Measurements from ENCODE around the gene ERH.
"Not testable (repeated sequence)": the region's sequence is repeated elsewhere in the genome, so short reads cannot be mapped to it uniquely, and the experiment has no call there.

Gene ERH

GRCh38 chr14:69400154-69400553, 2.1 kb upstream of the ERH start:
- in situ Hi-C loops (cut with MboI; ENCODE audit: low pct_unique_long_range_greater_than_20kb, low sequenced_read_pairs), result no loop called here

GRCh38 chr14:69399750-69400149, 1.7 kb upstream of the ERH start:
- in situ Hi-C loops (cut with MboI; ENCODE audit: low pct_unique_long_range_greater_than_20kb, low sequenced_read_pairs), result no loop called here
- DNase-seq, result no peak

More at GRCh38 chr14:69400154-69400553, 2.1 kb upstream of the ERH start:
- DNase-seq, result no peak

GRCh38 chr14:69398818-69399210, 715 bp upstream of the ERH start:
- DNase-seq, result no peak
- in situ Hi-C loops (cut with MboI; ENCODE audit: low pct_unique_long_range_greater_than_20kb, low sequenced_read_pairs), result no loop called here

GRCh38 chr14:69395929-69396328, 2.2 kb downstream of the ERH start:
- no peak for DNase-seq
- in situ Hi-C loops (cut with MboI; ENCODE audit: low pct_unique_long_range_greater_than_20kb, low sequenced_read_pairs), result no loop called here

GRCh38 chr14:69392481-69392880, 5.6 kb downstream of the ERH start:
- no peak for DNase-seq

GRCh38 chr14:69391400-69391799, 6.7 kb downstream of the ERH start:
- DNase-seq; in situ Hi-C loops (cut with MboI; ENCODE audit: low pct_unique_long_range_greater_than_20kb, low sequenced_read_pairs): not testable (repeated sequence)

More at GRCh38 chr14:69392481-69392880, 5.6 kb downstream of the ERH start:
- in situ Hi-C loops (cut with MboI; ENCODE audit: low pct_unique_long_range_greater_than_20kb, low sequenced_read_pairs), result no loop called here

GRCh38 chr14:69387311-69387710, 10.8 kb downstream of the ERH start:
- in situ Hi-C loops (cut with MboI; ENCODE audit: low pct_unique_long_range_greater_than_20kb, low sequenced_read_pairs), result no loop called here

GRCh38 chr14:69378274-69378673, 19.8 kb downstream of the ERH start:
- in situ Hi-C loops (cut with MboI; ENCODE audit: low pct_unique_long_range_greater_than_20kb, low sequenced_read_pairs), result no loop called here
- no peak for DNase-seq

More at GRCh38 chr14:69387311-69387710, 10.8 kb downstream of the ERH start:
- DNase-seq, result no peak

- no peak for DNase-seq
- in situ Hi-C loops (cut with MboI; ENCODE audit: low pct_unique_long_range_greater_than_20kb, low sequenced_read_pairs), result no loop called here
Observed at GRCh38 chr14:69376439-69376838, 21.7 kb downstream of the ERH start.

GRCh38 chr14:69375722-69376121, 22.4 kb downstream of the ERH start:
- DNase-seq, result no peak
- in situ Hi-C loops (cut with MboI; ENCODE audit: low pct_unique_long_range_greater_than_20kb, low sequenced_read_pairs), result no loop called here

GRCh38 chr14:69375182-69375581, 22.9 kb downstream of the ERH start:
- in situ Hi-C loops (cut with MboI; ENCODE audit: low pct_unique_long_range_greater_than_20kb, low sequenced_read_pairs), result no loop called here
- no peak for DNase-seq

- DNase-seq, result no peak
- in situ Hi-C loops (cut with MboI; ENCODE audit: low pct_unique_long_range_greater_than_20kb, low sequenced_read_pairs), result no loop called here
Observed at GRCh38 chr14:69374235-69374634, 23.9 kb downstream of the ERH start.

GRCh38 chr14:69373104-69373503, 25.0 kb downstream of the ERH start:
- no peak for DNase-seq
- in situ Hi-C loops (cut with MboI; ENCODE audit: low pct_unique_long_range_greater_than_20kb, low sequenced_read_pairs), result no loop called here

- DNase-seq, result no peak
- in situ Hi-C loops (cut with MboI; ENCODE audit: low pct_unique_long_range_greater_than_20kb, low sequenced_read_pairs), result no loop called here
Observed at GRCh38 chr14:69372146-69372545, 26.0 kb downstream of the ERH start.

- no peak for DNase-seq
- in situ Hi-C loops (cut with MboI; ENCODE audit: low pct_unique_long_range_greater_than_20kb, low sequenced_read_pairs), result no loop called here
Observed at GRCh38 chr14:69370061-69370460, 28.0 kb downstream of the ERH start.

GRCh38 chr14:69368381-69368780, 29.7 kb downstream of the ERH start:
- in situ Hi-C loops (cut with MboI; ENCODE audit: low pct_unique_long_range_greater_than_20kb, low sequenced_read_pairs), result no loop called here
- DNase-seq, result no peak

- no peak for DNase-seq
- in situ Hi-C loops (cut with MboI; ENCODE audit: low pct_unique_long_range_greater_than_20kb, low sequenced_read_pairs), result no loop called here
Observed at GRCh38 chr14:69366761-69367160, 31.3 kb downstream of the ERH start.

GRCh38 chr14:69366069-69366468, 32.0 kb downstream of the ERH start:
- DNase-seq, result no peak
- in situ Hi-C loops (cut with MboI; ENCODE audit: low pct_unique_long_range_greater_than_20kb, low sequenced_read_pairs), result no loop called here

GRCh38 chr14:69364378-69364777, 33.7 kb downstream of the ERH start:
- no peak for DNase-seq
- in situ Hi-C loops (cut with MboI; ENCODE audit: low pct_unique_long_range_greater_than_20kb, low sequenced_read_pairs), result no loop called here

GRCh38 chr14:69363964-69364363, 34.1 kb downstream of the ERH start:
- DNase-seq, result no peak
- in situ Hi-C loops (cut with MboI; ENCODE audit: low pct_unique_long_range_greater_than_20kb, low sequenced_read_pairs), result no loop called here

- no peak for DNase-seq
- in situ Hi-C loops (cut with MboI; ENCODE audit: low pct_unique_long_range_greater_than_20kb, low sequenced_read_pairs), result no loop called here
Observed at GRCh38 chr14:69363055-69363454, 35.0 kb downstream of the ERH start.
